ENCODE results near the gene MCOLN3.
"Not testable (repeated sequence)": the region's sequence is repeated elsewhere in the genome, so short reads cannot be mapped to it uniquely, and the experiment has no call there.

The MCOLN3 gene

DNA sequence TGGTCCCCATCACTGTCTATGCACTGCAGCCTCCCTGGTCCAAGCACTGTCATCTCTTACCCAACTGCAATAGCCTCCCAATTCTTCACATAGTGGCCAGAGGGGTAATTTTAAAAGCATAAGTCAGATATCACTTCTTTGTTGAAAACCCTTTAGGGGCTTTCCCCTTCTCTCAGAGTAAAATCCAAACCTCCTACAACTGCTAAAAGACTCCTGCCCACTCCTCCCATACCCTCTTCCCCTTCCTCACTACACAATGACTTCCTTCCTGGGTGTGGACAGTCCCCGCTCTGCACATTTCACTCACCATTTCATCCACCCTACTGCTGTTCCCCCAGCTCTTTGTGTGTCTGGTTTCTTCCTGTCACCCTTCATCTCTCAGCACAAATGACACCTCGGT is 59.7 kb downstream of the MCOLN3 start:
- DNase-seq = no peak

- not testable (repeated sequence) for DNase-seq
Observed at GRCh38 chr1:84986561-84986960, 61.7 kb downstream of the MCOLN3 start.

DNA sequence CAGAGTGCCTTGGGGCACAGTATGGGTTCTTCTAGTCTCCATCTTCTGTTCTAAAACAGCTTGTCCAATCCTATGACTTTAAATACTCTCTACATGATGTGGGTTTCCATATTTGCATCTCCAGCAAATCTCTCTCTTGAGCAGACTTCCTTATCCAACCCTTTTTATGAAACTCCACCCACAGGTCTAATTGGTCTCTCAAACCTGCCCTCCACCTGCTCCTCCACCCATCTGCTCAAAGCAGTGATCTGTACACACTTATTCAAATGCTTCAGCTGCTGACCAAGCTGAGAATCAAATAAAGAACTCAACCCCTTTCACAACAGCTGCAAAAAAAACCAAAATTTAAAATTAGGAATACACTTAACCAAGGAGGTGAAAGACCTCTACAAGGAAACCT is 62.9 kb downstream of the MCOLN3 start:
- DNase-seq = no peak

DNA sequence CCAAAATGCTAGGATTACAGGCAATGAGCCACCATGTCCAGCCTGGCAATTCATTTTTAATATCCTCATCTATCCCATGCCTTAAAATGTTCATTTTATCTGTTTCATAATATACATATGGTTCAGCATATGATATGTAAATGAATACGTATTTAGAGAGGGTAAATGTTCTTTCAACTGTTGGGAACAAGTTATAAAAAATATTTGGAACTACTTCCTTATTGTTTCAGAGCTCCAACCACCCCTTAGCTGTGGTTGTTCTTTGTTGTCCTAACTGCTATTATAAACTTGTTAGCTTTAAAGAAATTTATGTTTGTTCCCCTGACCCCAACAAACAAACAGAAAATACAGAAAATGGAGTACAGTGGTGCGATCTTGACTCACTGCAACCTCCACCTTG is 65.9 kb downstream of the MCOLN3 start:
- no peak for DNase-seq

- DNase-seq = no peak
Observed at GRCh38 chr1:84975035-84975434, 73.3 kb downstream of the MCOLN3 start.

DNA sequence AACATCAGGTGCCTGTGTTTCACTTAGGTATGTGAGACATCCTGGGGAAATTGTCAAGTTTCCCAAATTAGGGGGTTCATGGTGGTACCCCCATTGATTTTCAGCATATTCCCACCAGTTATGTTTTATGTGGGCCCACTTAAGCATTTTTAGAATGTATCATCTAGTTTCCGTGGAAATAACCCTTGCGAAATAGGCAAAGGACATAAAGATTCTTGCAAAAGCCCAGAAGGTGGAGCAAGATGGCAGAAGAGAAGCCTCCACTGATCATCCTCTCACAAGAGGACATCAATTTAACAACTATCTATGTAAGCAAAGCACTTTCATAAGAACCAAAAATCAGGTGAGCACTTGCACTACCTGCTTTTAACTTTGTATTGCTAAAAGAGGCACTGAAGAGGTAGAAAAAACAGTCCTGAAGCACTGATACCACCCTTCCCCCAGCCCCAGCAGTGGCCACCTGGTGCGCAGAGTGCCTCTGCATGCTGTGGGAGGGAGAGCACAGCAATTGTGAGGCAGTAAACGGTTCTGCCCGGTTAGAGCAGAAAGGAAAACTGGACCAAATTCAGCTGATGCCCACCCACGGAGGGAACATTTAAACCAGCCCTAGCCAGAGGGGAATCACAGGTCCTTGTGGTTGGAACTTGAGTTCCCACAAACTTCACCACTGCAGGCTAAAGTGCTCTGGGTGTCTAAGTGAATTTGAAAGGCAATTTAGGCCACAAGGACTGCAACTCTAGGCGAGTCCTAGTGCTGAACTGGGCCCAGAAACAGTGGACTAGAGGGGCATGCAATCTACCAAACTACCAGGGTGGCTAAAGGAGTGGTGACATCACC is 74.6 kb downstream of the MCOLN3 start:
- no peak for DNase-seq

GRCh38 chr1:84972377-84972987 is 75.8 kb downstream of the MCOLN3 start:
- DNase-seq = no peak

DNA sequence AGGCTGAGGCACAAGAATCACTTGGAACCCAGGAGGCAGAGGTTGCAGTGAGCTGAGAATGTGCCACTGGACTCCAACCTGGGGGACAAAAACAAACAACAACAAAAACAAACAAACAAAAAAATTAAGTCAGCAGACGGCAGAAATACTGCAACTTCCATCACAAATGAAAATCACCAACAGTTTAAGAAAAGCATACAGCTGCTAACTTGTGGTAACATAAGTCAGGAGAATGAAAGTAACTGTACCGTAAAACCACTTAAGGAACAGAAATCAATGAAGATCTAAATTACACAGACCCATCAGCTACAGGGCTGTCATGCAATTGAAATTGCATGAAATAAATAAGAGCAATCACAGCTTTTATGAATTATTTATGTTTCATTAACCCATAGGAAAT is 76.3 kb downstream of the MCOLN3 start:
- DNase-seq = no peak

GRCh38 chr1:84969489-84970250 is 78.6 kb downstream of the MCOLN3 start:
- DNase-seq = no peak

- no peak for DNase-seq
Observed at GRCh38 chr1:84968865-84969264, 79.4 kb downstream of the MCOLN3 start.

- no peak for DNase-seq
Observed at GRCh38 chr1:84968101-84968500, 80.2 kb downstream of the MCOLN3 start.

All from RPMI8226 (cell line).